ENCODE measurements around the gene TMEM244. TPM values are rescaled to one million over a fixed set of nuclear protein-coding genes. Genes with fewer than 3 reads are reported as not detected.

TMEM244 gene
- total RNA-seq, 1 experiment from 2014 or later, result not detected

DNA sequence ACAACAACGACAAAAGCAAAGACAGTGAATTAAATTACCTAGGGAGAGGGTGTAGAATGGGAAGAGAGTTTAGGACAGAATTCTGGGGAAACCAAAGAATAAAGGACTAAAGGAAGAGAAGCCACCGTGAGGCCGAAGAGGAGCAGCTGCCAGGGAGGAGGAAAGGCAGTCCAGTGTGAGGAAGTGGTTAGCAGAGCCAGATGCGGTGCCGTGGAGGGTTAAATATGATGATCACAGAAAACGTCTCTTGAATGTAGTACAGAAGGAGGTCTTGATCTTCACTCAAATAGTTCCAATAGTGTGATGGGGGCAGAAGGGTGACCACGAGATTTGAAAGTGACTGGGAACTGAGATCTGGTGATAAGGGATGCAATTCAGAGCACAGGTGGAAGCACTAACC is 67.7 kb downstream of the TMEM244 start:
- Histone ChIP-seq H3K4me2 (ENCODE audit: low read depth, low read length, poor library complexity, severe bottlenecking) (no peak overlapping the region), H3K27ac (ENCODE audit: low read length) (no peak overlapping the region), H3K79me2 (ENCODE audit: low read length) (no peaks in the 10 kb centered on the region), H3K4me1 (ENCODE audit: low read length) (no peaks in the 10 kb centered on the region), H2AFZ (ENCODE audit: low read length) (no peak overlapping the region), H3K9me2 (replicated peaks; ENCODE audit: insufficient read depth, low read length) (no peaks in the 10 kb centered on the region), H3K9ac (ENCODE audit: low read length) (no peak overlapping the region), H3K36me3 (ENCODE audit: insufficient read depth, low read length) (no peaks in the 10 kb centered on the region), H3K27me3 (ENCODE audit: low read length) (no peaks in the 10 kb centered on the region), H4K20me1 (ENCODE audit: insufficient read depth, low read depth, low read length) (no peaks in the 10 kb centered on the region), H3K9me3 (ENCODE audit: low read length) (no peaks in the 10 kb centered on the region), H3K4me3 (ENCODE audit: low read length) (no peak overlapping the region)
- no peak for DNase-seq

DNA sequence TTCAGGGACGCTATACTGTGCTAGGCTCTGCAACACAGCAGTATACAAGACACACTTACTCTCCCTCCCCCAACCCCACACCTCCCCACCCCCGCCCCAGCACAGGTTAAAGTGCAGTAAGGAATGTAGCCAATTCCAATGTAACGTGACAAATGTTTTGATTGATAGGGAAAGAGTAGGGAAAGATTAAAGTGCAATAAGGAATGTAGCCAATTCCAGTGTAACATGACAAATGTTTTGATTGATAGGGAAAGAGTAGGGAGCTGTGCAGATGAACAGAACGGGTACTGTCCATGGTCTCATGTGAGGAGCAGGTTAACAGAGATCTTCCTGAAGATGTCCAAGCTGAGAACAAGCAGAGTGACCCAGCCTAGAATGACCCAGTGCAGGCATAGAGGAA is 69.1 kb downstream of the TMEM244 start:
- H3K9me3 ChIP-seq (ENCODE audit: low read length), result no peaks in the 10 kb centered on the region

GRCh38 chr6:129790785-129791184 is 70.3 kb downstream of the TMEM244 start:
- Histone ChIP-seq H3K27me3 (ENCODE audit: low read length) (no peaks in the 10 kb centered on the region), H3K79me2 (ENCODE audit: low read length) (no peaks in the 10 kb centered on the region), H2AFZ (ENCODE audit: low read length) (no peak overlapping the region), H4K20me1 (ENCODE audit: insufficient read depth, low read depth, low read length) (no peaks in the 10 kb centered on the region), H3K4me3 (ENCODE audit: low read length) (no peak overlapping the region), H3K36me3 (ENCODE audit: insufficient read depth, low read length) (no peaks in the 10 kb centered on the region), H3K9ac (ENCODE audit: low read length) (no peak overlapping the region), H3K4me2 (ENCODE audit: low read depth, low read length, poor library complexity, severe bottlenecking) (no peak overlapping the region), H3K9me2 (replicated peaks; ENCODE audit: insufficient read depth, low read length) (no peaks in the 10 kb centered on the region), H3K9me3 (ENCODE audit: low read length) (no peaks in the 10 kb centered on the region), H3K4me1 (ENCODE audit: low read length) (no peaks in the 10 kb centered on the region), H3K27ac (ENCODE audit: low read length) (no peak overlapping the region)
- DNase-seq, result no peak

More for the DNA sequence above, 69.1 kb downstream of the TMEM244 start:
- Histone ChIP-seq H3K9ac (ENCODE audit: low read length) (no peak overlapping the region), H3K36me3 (ENCODE audit: insufficient read depth, low read length) (no peaks in the 10 kb centered on the region), H3K79me2 (ENCODE audit: low read length) (no peaks in the 10 kb centered on the region), H2AFZ (ENCODE audit: low read length) (no peak overlapping the region), H3K27me3 (ENCODE audit: low read length) (no peaks in the 10 kb centered on the region), H3K4me1 (ENCODE audit: low read length) (no peaks in the 10 kb centered on the region), H3K4me3 (ENCODE audit: low read length) (no peak overlapping the region), H3K9me2 (replicated peaks; ENCODE audit: insufficient read depth, low read length) (no peaks in the 10 kb centered on the region), H3K27ac (ENCODE audit: low read length) (no peak overlapping the region), H4K20me1 (ENCODE audit: insufficient read depth, low read depth, low read length) (no peaks in the 10 kb centered on the region), H3K4me2 (ENCODE audit: low read depth, low read length, poor library complexity, severe bottlenecking) (no peak overlapping the region)
- no peak for DNase-seq

- H3K27ac ChIP-seq (ENCODE audit: low read length), result no peak overlapping the region
- no peaks in the 10 kb centered on the region for H3K9me3 ChIP-seq (ENCODE audit: low read length)
- DNase-seq, result no peak
- H3K9me2 ChIP-seq (replicated peaks; ENCODE audit: insufficient read depth, low read length), result no peaks in the 10 kb centered on the region
- H3K4me2 ChIP-seq (ENCODE audit: low read depth, low read length, poor library complexity, severe bottlenecking), result no peak overlapping the region
- H2AFZ ChIP-seq (ENCODE audit: low read length), result no peak overlapping the region
- no peak overlapping the region for H3K9ac ChIP-seq (ENCODE audit: low read length)
- H3K4me1 ChIP-seq (ENCODE audit: low read length), result no peaks in the 10 kb centered on the region
- no peak overlapping the region for H3K4me3 ChIP-seq (ENCODE audit: low read length)
- no peaks in the 10 kb centered on the region for H3K27me3 ChIP-seq (ENCODE audit: low read length)
- no peaks in the 10 kb centered on the region for H4K20me1 ChIP-seq (ENCODE audit: insufficient read depth, low read depth, low read length)
- no peaks in the 10 kb centered on the region for H3K36me3 ChIP-seq (ENCODE audit: insufficient read depth, low read length)
- no peaks in the 10 kb centered on the region for H3K79me2 ChIP-seq (ENCODE audit: low read length)
Observed at GRCh38 chr6:129789974-129790373, 71.1 kb downstream of the TMEM244 start.

GRCh38 chr6:129787816-129788215 is 73.3 kb downstream of the TMEM244 start:
- H2AFZ ChIP-seq (ENCODE audit: low read length), result no peak overlapping the region
- no peak overlapping the region for H3K27ac ChIP-seq (ENCODE audit: low read length)
- H3K9me2 ChIP-seq (replicated peaks; ENCODE audit: insufficient read depth, low read length), result no peaks in the 10 kb centered on the region
- no peaks in the 10 kb centered on the region for H3K27me3 ChIP-seq (ENCODE audit: low read length)
- no peaks in the 10 kb centered on the region for H3K9me3 ChIP-seq (ENCODE audit: low read length)
- no peaks in the 10 kb centered on the region for H3K4me1 ChIP-seq (ENCODE audit: low read length)
- no peaks in the 10 kb centered on the region for H3K36me3 ChIP-seq (ENCODE audit: insufficient read depth, low read length)
- no peak overlapping the region for H3K4me3 ChIP-seq (ENCODE audit: low read length)
- H3K4me2 ChIP-seq (ENCODE audit: low read depth, low read length, poor library complexity, severe bottlenecking), result no peak overlapping the region
- DNase-seq, result no peak
- H3K79me2 ChIP-seq (ENCODE audit: low read length), result no peaks in the 10 kb centered on the region
- no peak overlapping the region for H3K9ac ChIP-seq (ENCODE audit: low read length)
- H4K20me1 ChIP-seq (ENCODE audit: insufficient read depth, low read depth, low read length), result no peaks in the 10 kb centered on the region

- H3K79me2 ChIP-seq (ENCODE audit: low read length), result no peaks in the 10 kb centered on the region
- no peak overlapping the region for H3K4me2 ChIP-seq (ENCODE audit: low read depth, low read length, poor library complexity, severe bottlenecking)
- no peaks in the 10 kb centered on the region for H3K4me1 ChIP-seq (ENCODE audit: low read length)
- H3K36me3 ChIP-seq (ENCODE audit: insufficient read depth, low read length), result no peaks in the 10 kb centered on the region
- no peaks in the 10 kb centered on the region for H3K9me3 ChIP-seq (ENCODE audit: low read length)
- H3K27me3 ChIP-seq (ENCODE audit: low read length), result no peaks in the 10 kb centered on the region
- no peaks in the 10 kb centered on the region for H3K9me2 ChIP-seq (replicated peaks; ENCODE audit: insufficient read depth, low read length)
- no peaks in the 10 kb centered on the region for H4K20me1 ChIP-seq (ENCODE audit: insufficient read depth, low read depth, low read length)
- no peak for DNase-seq
- no peak overlapping the region for H3K27ac ChIP-seq (ENCODE audit: low read length)
- no peak overlapping the region for H2AFZ ChIP-seq (ENCODE audit: low read length)
- no peak overlapping the region for H3K9ac ChIP-seq (ENCODE audit: low read length)
- H3K4me3 ChIP-seq (ENCODE audit: low read length), result no peak overlapping the region
Observed at GRCh38 chr6:129786548-129786947, 74.6 kb downstream of the TMEM244 start.

- Histone ChIP-seq H3K4me1 (ENCODE audit: low read length) (no peaks in the 10 kb centered on the region), H3K9me3 (ENCODE audit: low read length) (no peaks in the 10 kb centered on the region), H4K20me1 (ENCODE audit: insufficient read depth, low read depth, low read length) (no peaks in the 10 kb centered on the region), H3K27me3 (ENCODE audit: low read length) (no peaks in the 10 kb centered on the region), H3K4me2 (ENCODE audit: low read depth, low read length, poor library complexity, severe bottlenecking) (no peak overlapping the region), H3K27ac (ENCODE audit: low read length) (no peak overlapping the region), H3K9ac (ENCODE audit: low read length) (no peak overlapping the region), H3K36me3 (ENCODE audit: insufficient read depth, low read length) (no peaks in the 10 kb centered on the region), H3K79me2 (ENCODE audit: low read length) (no peaks in the 10 kb centered on the region), H2AFZ (ENCODE audit: low read length) (no peak overlapping the region), H3K4me3 (ENCODE audit: low read length) (no peak overlapping the region), H3K9me2 (replicated peaks; ENCODE audit: insufficient read depth, low read length) (no peaks in the 10 kb centered on the region)
- DNase-seq, result no peak
Observed at GRCh38 chr6:129785756-129786135, 75.4 kb downstream of the TMEM244 start.

DNA sequence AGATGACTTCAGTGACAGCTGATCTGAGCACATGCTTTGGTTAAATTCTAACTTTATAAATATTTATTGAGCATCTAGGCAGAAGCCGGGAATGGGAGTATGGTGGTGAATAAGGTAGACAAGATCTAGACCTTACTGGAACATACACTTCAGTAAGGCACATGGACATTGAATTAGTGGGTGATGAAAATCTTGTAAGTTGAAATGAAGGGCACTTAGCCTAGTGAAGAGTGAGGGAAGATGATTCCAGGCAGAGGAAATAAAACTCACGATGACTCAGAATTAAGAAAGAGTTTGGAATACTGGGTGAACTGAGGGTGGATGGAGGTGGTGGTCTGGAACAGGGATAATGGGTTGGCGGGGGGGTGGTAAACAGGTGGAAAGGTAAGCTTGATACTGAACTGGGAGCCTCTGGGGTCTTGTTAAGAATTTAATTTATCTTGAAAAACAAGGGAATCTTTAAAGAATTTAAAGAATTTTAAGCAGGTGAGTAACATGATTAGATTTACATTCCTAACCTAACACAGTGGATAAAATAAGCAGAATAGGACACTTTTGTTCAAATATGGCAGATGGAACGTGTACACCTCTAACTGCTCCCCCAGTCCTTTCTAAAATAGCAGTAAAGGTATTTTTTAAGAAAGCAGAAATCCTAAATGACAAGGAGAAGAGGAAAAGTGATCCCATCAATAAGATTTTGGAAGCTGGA is 75.9 kb downstream of the TMEM244 start:
- Histone ChIP-seq H3K4me2 (ENCODE audit: low read depth, low read length, poor library complexity, severe bottlenecking) (no peak overlapping the region), H3K27ac (ENCODE audit: low read length) (no peak overlapping the region), H3K4me1 (ENCODE audit: low read length) (no peaks in the 10 kb centered on the region), H3K36me3 (ENCODE audit: insufficient read depth, low read length) (no peaks in the 10 kb centered on the region), H3K9ac (ENCODE audit: low read length) (no peak overlapping the region), H4K20me1 (ENCODE audit: insufficient read depth, low read depth, low read length) (no peaks in the 10 kb centered on the region), H3K9me3 (ENCODE audit: low read length) (no peaks in the 10 kb centered on the region), H3K79me2 (ENCODE audit: low read length) (no peaks in the 10 kb centered on the region), H2AFZ (ENCODE audit: low read length) (no peak overlapping the region), H3K27me3 (ENCODE audit: low read length) (no peaks in the 10 kb centered on the region), H3K9me2 (replicated peaks; ENCODE audit: insufficient read depth, low read length) (no peaks in the 10 kb centered on the region), H3K4me3 (ENCODE audit: low read length) (no peak overlapping the region)
- DNase-seq, result no peak
